Measurements from ENCODE around the gene FAM120B.

The FAM120B gene

DNA sequence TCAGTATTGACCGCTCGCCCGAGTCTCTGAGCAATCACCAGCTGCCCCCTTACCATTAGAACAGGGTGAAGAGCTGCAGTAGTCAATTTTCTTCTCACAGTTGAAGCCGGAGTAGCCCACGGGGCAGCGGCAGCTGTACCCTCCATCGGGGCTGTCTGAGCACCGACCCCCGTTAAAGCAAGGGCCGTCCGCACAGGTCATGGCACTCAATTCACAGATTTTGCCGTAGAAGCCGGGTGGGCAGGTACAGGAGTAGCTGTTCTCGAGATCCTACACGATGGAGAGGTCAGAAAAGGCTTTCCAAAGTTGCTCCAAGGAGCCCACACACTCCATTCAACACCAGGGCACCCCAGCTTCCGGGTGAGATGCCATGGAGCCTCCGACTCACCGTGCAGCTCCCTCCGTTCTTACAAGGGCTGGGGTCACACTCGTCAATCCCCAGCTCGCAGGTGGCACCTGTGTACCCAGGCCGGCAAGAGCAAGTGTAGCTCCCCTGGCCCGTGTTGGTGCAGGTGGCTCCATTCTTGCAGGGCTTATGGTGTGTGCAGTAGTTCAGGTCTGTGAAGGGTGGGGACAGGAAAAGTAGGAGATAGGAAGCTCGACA lies 21.6 kb upstream of the FAM120B start:
- in situ Hi-C loops (cut with HindIII; ENCODE audit: low sequenced_read_pairs): no loop called here

DNA sequence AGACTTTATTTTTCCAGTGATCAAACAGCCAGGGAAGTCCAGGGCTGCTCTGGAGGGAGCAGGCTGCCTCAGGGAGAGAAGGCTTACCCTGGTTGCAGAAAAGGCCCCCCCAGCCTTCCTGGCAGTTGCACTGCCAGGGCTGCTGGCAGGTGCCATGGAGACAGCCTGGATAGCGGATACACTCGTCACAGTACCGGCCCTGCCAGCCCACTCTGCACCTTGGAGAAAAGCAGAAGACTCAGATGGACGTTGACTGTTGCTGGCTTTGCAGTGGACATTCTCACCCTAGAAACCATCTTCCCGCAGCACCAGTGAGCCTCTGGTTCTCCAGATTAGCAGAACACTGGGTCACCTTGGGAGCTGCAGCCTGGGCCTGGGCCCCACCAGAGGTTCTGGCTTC lies 21.1 kb upstream of the FAM120B start:
- in situ Hi-C loops (cut with HindIII; ENCODE audit: low sequenced_read_pairs): no loop called here

DNA sequence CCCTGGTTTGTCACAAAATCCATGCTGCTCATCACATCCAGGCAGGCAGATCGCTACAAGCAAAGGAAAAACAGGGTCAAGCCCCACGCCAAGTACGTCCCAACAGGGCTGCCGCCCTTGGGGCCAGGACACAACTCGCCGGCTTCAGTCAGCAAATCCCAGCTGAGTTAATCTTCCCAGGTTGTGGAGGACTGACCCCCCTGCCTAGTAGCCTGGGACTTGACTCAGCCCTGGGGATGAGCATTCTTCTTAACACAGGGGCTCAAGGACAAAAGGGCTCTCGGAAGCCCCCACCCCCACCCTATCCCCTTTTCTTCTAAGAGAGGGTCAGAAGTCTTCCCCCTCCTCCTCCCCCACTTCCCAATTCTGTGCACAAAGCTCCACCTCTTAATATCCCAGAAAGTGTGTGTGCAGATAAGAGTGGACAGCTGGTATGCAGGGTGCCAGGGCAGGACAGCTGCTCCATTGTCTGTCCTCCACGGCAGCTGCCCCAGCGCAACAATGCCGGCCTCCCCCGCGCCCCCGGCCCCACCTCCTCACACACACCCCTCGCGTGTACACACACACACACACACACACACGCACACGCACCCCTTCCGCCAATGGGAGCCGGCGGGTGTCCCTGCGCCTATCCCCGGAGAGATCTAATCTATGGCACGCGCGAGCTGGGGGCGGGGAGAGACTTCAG lies 20.2 kb upstream of the FAM120B start:
- in situ Hi-C loops (cut with HindIII; ENCODE audit: low sequenced_read_pairs): no loop called here

DNA sequence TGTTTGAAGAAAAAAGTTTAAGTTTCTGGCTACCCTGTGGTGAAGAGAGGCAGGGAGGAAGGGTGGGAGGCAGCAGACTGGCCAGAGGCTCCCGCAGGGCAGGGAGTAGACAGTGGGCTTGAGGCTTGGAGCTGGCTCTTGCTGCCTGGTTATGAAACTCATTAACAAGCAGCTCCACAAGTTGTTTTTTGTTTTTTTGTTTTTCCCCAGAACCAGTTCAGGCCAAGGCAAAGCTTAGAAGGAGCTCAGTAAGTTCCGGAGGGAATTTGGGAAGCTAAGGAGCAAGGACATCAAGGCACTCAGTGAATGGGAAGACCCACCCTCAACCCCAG lies 19.7 kb upstream of the FAM120B start:
- in situ Hi-C loops (cut with HindIII; ENCODE audit: low sequenced_read_pairs): no loop called here

DNA sequence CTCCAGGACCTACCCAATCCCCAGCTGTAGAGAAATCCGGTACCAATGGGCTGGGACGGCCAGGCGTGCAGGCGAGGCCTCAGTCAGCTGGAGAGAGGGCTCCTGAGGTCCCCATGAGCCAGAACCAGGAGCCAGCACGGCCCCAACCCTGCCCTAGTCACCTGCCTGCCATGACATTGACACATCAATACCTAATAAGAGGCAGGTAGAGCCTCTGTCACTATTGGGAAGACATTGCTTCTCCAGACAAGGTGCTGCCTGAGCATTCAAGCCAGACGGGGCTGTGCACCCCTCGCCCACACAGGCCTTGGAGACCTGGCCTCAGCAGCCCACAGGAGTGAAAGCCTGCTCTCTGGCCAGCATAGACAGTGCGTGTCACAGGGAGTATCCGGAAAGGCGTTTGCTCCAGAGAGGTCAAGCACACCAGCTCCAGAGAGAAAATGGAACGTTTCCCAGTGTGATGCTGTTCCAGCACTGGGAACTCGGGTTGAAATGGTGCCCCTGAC lies 19.1 kb upstream of the FAM120B start:
- in situ Hi-C loops (cut with HindIII; ENCODE audit: low sequenced_read_pairs): no loop called here

DNA sequence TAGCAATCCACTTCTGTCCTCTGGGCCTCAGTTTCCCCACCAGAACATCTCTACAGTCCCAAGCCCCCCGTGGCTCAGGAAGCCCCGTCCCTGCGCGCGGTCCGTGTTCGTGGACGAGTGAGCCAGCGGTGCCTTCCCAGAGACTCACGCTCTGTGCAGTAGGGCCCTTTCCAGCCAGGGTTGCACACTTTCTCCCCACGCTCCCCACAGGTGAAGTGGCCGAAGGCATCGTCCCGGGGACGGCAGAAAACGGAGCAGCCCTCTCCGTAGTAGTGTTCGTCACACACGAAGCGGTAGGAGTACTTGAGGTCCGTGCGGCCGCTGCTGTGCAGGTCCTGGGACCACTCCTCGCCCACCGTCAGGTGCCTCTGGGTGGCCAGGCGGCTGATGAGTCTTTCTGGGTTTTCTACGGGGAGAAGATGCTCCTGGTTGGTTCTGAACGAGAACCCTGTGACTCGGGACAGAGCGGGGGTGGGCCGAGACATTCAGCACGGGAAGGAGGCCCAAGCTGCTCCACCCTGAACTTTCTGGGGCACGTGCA lies 18.4 kb upstream of the FAM120B start:
- in situ Hi-C loops (cut with HindIII; ENCODE audit: low sequenced_read_pairs): no loop called here

DNA sequence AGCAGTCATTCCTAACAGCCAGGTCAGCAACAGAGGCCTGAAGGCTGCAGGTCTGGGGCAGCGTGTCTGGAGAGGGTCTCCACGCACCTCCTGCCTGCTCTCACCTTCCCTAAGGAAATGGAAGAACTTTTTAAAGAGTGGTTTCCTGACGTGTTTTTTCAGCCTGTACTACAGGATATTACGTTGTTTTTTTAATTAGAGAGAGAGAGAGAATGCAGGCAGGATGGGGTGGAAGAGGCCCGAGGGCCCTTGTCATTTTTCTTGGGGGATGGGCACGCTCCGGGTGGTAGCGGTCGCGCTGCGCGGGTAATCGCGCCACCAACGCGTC lies 17.7 kb upstream of the FAM120B start:
- in situ Hi-C loops (cut with HindIII; ENCODE audit: low sequenced_read_pairs): no loop called here

DNA sequence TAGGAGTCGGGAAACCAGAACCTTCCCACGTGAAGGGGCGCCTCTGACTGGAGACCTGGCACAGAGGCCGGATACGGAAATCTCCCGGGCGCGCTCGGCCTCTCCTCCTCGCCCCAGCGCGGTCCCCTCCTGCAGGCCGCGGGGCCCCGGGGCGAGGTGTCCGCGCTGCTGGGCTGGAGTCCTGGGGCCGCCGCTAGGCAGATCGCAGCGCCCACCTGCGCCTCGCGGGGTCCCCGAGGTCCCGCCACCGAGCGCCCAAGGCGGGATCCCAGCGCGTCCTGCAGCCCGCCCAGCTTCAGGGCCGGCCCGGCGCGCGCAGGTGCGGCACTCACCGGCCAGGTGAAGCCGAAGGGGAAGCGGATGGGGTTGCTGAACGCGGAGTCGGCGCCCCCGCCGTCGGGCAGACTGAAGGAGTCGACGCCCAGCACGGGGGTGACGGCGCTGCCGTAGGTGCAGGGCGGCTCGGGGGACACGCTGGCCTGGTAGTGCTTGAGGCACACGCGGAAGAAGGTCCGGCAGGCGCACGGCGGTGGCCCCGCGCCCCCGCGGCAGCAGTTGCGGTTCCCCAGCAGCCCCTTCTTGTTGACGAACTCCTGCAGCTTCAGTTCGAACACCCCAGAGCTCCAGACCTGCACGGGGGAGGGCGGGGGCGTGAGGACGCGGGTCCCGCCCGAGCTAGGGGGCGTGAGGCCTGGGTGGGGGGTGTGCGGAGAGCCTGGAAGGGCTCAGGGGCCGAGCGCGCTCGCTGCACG lies 17.2 kb upstream of the FAM120B start:
- in situ Hi-C loops (cut with HindIII; ENCODE audit: low sequenced_read_pairs): no loop called here

DNA sequence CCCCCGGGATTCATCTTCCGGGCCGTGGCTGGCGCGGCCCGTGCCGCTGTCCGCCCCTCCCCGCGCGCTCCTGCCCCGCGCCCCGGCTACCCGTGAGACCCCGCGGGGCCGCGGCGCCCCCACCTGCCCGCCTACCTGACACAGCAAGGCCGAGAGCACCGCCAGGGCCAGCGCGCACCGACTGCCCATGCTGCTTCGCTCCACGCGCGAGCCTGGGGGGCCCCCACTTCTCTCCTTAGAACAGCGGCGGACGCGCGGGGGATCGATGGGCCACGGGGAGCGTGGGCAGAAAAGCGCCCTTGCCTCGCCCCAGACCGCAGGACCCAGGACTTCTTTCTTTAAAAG lies 16.6 kb upstream of the FAM120B start:
- in situ Hi-C loops (cut with HindIII; ENCODE audit: low sequenced_read_pairs): no loop called here

DNA sequence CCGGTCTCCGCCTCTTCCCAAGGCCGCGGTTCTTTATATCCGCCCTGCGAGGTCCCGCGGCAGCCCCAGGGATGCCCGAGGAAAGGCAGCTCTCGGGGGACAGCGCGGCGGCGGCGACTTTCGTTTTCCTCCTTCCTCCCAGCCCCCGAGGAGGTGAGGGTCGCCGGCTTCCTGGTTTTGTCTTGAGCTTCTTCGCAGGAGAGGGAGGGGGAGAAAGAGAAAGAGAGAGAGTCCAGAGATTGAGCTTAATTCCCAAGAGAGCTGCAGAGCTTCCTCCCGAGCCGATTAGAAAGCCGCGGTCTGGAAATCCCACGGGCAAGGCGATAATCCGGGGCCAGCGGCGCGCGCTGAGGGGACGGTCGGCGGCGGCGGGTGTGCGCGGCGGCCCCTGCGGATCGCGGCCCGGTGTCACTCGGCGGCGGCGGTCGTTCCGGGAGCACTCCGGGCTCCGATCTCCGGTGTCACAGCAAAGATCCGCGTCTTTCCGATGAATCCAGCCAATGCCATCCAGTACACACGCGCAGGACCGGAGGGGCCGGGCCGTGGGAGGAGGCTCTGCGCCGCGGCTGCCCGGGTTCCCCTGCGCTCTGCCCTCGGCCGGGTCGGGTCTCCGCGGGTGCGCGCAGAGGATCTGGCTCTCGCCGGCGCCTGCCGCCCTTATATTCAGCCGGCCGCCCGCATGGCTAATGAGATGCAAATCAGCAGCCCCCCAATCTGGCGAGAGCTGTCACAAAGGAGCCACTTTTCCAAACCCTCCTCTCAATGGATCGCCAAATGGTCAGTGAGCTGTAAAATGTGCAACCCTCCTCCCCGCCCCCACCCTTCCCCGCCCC lies 16.0 kb upstream of the FAM120B start, which contains the start of gene DLL1:
TSS of gene DLL1 (minus strand) at position 783 of the 833 bp plus-strand sequence. CDS start 939 bp downstream, outside the sequence.
- in situ Hi-C loops (cut with HindIII; ENCODE audit: low sequenced_read_pairs): no loop called here

DNA sequence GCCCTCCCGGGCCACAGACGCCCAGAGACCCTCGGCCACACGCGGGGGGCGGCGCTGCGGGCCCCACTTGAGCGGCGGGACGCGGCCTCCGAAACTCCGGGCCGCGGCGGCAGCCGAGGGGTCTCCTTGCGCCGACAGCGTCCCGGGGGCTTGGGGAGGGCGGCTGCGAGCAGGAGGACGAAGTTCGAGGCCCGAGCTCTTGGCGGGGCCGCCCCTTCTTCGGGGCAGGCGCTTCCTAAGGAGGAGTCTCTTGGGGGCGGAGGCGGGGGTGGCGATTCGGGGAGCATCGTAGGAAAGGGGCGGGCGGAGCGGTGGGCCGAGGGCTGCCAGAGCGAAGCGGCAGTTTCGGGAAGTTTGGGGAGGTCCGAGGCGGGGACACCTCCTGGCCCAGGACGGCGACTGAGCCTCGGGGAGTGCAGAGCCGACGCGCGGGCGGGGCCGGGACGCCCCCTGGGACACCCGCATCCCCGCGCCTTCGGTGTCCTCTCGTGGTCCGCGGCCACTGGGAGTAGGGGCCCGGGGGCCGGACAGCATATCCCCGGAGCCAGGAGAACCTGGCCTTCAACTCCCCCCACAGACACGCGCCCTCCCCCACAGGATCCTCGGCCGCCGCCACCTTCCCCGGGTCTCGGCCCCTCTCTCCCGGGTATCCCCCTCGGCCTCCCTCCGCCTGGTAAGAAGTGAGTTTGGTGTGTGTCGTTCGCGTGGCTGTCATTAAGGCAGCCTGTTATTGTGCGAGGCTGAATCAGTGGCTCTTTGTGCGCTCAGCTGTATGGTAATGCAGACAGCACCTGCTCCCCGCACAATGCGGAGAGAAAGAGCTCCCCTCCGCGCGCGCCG lies 15.1 kb upstream of the FAM120B start:
- in situ Hi-C loops (cut with HindIII; ENCODE audit: low sequenced_read_pairs): no loop called here

DNA sequence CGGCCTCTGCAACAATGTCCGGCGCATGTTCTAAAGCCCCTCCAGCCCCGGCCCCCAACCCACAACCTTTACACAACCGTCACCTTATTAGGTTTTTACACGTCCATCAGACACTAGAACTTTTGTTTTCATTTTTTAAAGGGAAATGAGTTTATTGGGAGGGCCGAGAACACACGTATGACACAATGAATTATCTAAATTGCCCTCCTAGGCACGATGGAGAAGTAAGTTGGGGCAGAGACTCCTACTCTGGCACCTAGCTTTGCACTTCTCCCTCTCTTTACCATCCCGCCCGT lies 14.5 kb upstream of the FAM120B start:
- in situ Hi-C loops (cut with HindIII; ENCODE audit: low sequenced_read_pairs): no loop called here

DNA sequence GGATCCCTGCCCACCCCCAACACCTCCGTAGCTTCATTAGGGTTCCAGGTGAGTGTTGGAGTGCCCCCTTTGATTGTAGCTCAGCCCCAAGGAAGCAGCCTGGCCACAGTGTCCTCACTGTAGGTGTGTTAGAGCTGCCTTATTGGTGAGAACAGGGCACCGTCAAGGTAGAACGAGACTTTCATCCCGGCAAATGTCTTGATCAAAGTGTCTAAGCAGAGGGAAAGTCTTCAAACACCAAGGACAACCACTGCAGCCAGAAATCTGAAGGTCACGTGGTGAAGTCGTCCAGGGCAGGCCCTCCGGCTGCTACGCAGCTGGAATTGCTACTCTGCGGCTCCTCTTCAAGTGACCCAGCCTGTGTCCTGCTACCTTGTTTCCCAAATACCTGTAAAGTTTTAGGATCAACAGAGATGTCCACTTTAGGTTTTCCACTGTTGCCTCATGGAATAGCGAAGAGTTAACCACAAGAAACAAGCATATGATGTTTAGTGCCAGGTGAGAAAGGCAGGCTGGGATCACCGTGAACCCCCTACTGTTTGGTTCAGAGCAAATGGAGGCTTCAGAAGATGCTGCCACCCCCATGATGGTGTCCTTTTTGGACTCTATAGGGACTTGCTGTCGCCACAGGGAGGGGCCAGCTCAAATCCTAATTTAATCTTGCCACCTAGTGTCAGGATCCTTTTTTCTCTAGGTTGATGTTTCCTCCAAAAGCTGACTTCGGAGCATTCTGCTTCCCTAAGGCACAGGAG lies 14.0 kb upstream of the FAM120B start:
- in situ Hi-C loops (cut with HindIII; ENCODE audit: low sequenced_read_pairs): no loop called here

DNA sequence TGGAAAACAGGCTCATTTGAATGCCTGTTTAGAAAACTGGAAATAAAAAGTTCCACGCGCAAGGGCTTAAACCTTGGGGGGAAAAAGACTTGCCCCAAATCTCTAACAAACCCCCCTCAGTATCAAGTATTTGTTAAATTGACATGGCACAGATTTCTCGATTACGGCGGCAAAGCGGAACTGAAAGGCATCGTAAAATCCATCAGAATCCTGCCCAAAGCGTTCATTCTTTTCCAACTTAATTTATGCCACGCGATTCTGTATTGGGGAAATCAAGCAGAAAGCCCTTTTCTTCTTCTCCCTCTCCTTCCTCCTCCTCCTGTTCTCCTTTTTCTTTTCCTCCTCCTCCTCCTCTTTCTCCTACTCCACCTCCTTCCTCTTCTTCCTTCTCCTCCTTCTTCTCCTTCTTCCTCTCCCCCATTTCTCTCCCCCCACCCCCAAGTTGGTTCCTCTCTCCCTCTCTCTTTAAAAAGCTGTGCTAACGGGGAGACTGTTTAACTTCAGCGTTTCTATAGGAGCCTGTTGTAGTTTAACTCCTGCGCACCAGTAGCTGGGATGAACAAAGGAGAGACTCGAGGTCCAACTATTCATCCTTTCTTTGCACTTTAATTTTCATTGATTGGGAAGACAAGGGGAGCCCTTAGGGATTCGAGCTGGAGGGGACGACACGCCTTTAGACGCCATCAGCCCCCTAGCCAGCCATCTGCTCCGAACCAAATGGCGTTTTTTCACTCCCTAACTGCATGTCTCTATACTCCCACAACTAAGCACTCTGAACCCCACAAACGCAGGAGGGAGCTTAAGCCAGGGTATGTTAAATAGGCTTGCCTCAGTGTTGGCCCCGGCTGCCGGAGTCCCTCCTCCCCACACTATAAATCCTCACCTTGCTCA lies 13.0 kb upstream of the FAM120B start:
- in situ Hi-C loops (cut with HindIII; ENCODE audit: low sequenced_read_pairs): no loop called here

DNA sequence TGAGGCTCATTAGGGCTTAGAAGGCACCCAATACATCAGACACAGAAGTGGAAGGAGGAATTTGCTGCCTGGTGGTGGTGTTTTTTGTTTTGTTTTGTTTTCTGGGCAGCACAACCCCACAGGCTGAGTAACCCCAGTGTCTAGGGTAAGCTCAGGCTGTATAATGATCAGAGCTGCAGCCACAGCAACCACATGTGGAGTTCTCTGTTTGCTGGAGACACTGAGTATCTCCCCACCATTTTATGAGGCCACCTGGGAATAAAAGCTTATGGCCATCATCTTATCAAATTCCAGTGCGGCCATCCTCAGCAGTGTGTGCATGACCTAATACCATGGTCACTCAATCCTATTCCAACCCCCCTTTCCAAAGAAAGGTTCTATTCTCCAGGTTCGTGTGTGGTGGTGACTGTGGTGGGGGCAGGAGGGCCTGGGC lies 12.2 kb upstream of the FAM120B start:
- in situ Hi-C loops (cut with HindIII; ENCODE audit: low sequenced_read_pairs): no loop called here

DNA sequence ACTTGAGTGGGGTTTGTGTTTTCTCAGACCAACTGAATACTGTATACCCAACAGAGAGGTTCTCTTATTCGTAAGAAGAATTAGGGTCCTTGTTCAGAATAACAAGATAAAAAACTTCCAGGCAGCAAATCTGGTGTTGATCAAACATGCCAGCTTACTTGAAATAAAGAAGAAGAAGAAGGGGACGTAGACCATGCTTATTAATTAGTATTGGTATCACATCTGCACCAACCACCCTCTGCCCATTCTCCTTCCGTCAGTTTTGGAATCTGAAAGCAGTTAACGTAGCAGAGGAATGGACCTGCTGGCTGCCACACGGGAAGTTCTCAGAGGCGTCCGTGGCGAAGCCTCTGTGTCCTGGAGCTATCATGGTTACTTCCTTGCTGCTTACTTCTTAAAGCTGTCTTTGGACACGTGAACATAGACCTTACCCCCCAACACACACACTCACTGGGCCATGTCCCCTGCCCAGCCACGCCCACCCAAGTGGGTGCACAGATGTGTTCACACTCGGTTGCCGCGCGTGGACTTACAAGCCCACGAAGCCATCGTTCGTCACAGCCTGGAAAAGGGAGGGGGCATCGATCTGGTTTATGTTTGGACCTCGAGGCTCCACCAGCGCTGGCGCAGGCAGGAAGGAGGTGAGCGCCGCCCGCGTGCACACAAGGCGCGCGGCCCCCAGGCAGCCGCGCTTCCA lies 11.6 kb upstream of the FAM120B start:
- in situ Hi-C loops (cut with HindIII; ENCODE audit: low sequenced_read_pairs): loop anchor here (5.0 kb wide), 1 partner anchor 52 kb away; no protein-coding TSS in a partner anchor

DNA sequence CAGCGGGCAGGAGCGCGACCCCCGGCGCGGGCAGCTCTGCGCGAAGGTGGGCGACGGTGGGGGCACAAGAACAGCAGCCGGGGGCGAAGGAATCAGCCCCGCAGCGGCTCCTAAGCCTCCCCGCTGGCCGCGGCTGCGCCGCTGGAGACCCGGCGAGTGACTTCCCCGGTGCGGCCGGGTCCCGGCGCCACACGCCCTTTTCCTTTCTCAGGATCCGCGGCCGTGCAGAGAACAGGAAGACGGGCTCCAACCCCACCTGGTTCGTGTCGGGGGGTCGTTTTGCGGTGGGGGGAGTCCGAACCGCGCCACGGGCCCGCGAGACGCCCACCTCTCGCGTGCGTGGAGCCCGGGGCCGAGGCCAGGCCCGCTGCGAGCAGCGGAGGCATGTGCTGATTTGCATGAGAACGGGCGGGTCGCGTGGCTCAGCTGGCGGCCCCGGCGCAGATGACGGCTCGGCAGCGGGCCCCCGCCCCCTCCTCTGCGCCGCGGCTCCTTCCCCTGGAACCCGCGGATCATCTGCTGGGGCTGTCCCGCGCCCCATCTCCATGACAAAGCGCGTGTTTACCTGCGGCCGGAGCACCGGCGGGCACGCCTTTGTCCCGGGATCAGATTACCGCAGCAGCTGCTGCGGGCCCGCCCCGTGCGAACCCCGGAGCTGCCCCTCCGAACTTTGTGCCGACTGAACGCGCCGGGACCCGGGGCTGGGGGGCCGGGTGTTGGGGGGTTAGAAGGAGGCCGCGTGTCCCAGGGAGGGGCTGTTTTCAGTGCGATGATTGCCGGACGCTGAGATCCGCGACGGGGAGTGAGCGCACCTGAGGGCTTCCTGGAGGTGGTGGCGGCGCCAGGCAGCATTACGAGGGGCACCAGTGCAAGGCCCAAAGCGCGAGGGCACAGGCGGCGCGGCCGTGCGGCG lies 10.8 kb upstream of the FAM120B start:
- in situ Hi-C loops (cut with HindIII; ENCODE audit: low sequenced_read_pairs): loop anchor here (5.0 kb wide), 1 partner anchor 52 kb away; no protein-coding TSS in a partner anchor
